GF-D8 (cell line): Measurements from ENCODE around the gene PLEKHA4.
A peak's percentile ranks its signal among the peaks of the same experiment; 100 is the strongest.
"Not testable (repeated sequence)": the region's sequence is repeated elsewhere in the genome, so short reads cannot be mapped to it uniquely, and the experiment has no call there.

Experiments used
- DNase-seq: peaks from one replicate; lab custom pipeline; 2025; lab: John Stamatoyannopoulos, UW

PLEKHA4 gene

DNA sequence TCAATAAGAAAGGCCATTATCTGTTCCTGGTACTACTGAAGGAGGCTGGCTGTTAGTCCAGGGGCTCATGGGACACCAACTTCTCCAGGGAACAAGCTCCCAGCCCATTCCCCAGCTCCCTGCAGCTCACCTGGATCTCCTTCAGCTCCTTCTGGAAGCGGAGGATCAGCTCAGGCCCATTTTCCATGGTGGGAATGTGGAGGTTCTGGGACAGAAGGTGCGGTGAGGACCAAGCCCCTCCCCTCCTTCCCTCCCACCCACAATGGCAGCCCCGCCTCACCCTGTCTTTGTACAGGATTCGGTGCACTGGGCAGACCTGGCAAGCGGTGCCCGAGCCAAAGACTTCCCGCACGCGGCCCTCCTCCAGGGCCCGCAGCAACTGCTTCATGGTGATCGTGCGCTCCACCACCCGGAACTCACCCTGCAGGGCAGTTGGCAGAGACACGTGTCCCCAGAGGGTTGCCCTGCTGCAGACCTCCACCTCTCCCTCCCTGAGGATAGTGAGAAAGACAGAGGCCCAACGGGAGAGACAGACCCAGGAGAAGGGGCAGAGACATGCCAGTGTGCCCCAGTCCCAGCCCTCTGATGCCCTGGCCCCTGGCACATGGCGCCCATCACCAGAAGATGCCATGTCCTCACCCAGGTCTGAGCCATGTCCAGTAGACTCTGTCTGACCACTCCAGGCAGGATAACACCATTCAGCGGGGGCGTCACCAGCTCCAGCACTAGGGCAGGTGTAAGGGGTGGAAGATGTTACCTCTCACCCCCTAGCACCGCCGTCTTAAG is 71.9 kb downstream of the PLEKHA4 start:
- no peak for DNase-seq

DNA sequence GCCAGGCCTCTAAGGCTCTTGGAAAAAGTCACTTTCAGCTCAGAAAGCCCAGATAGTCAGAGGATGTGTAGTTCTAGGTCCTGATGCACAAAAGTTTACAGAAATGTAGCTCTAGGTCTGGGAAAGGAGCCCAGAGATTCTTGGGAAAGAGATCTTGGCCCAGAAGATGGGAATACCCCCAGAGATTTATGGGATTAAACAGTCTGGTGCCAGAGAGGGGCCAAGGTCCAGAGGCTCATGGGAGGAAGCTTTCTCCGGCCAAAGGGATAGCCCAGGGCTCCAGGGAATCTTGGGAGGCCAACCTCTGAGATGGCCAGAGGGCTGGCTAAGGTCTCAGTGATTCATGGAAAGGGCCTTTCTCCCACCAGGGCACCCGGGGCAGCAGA is 72.7 kb downstream of the PLEKHA4 start:
- DNase-seq = no peak

DNA sequence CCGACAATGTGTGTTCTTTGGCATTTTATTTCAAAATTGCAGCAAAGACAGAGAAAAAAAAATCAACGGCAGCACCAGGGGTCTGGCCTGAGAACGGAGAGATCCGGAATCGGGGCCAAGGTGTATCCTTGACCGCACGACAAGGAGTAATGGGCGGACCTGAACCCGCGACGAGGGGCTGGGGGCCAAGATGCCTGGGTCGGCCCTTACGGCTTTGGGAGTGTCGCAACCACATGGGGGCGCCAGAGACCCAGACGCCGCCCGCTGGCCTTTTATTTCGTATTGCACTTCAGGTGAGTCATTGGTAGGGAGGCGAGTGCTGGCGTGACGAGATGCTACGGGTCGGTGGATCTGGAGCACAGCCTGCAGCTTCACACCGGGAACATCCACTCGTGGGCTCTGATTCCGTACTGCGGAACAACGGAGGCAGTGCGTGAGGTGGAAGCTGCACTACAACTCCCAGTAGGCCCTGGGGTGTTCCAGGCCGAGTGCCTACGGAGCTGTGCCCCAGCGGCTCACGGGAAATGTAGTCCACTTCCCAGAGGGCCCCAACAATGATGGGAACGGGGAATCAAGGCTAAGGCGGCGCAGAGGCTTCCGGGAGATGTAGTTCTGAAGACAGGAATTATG is 73.2 kb downstream of the PLEKHA4 start:
- peak; percentile 48 for DNase-seq

DNA sequence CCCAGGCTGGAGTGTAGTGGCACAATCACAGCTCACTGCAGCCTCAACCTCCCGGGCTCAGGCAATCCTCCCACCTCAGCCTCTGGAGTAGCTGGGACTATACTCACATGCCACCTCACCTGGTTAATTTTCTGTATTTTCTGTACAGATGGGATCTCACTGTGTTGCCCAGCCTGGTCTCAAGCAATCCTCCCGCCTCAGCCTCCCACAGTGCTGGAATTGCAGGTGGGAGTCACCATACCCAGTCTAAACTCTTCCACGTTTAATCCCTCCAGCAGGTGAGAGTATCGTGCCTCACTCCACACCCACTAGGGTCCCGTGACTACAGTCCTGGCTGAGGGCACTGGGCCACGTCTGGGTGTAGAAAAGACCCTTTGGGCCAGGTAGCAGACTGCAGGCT is 74.1 kb downstream of the PLEKHA4 start:
- DNase-seq = no peak

DNA sequence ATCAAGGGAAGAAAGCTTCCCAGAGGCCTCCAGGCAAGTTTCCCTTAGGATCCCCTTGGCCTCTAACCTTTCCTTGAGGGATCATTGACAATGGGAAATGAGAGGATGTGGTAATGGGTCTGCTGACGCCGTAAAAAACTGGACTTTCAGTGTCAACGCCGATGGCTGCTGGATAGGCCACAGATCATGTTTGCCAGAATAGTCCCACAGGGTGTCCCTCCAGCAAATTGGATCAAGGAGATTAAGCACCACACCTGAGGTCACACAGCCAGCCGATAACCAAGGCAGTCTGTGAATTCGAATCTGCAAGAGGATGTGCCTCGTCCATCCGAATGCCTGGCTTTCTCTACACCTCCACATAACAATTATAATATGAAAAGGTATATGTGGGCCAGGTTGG is 75.1 kb downstream of the PLEKHA4 start:
- DNase-seq = no peak

DNA sequence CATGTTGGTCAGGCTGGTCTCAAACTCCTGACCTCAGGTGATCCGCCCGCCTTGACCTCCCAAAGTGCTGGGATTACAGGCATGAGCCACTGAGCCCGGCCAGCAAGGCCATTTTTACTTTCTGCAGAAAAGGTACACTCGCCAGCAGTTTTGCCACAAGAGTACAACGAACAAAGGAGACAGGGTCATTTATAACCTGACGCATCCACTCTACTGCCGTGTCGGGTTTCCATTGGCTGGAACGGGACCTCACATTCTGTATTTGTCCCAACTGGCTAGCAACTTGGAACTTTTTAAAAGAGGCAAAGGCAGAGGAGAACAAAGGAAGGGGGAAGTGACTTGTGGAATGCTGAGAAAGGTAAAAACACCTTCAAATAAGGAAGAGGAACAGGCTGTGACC is 81.1 kb downstream of the PLEKHA4 start:
- DNase-seq = not testable (repeated sequence)
